Heart left ventricle (tissue), 16 donors: ENCODE data around the gene IFI27L2. TPM values are rescaled to one million over a fixed set of nuclear protein-coding genes. Genes with fewer than 3 reads are reported as not detected.

Experiments used
- ATAC-seq, 4 donors: fragments of 200-7000 bp; cut with Tn5 transposase; one replicate each; pipeline ENCODE4 v1.9.1; 2020 to 2022; ENCODE audit warnings: moderate library complexity in 4 of 4, mild to moderate bottlenecking in 3 of 4, moderate number of reproducible peaks in 1 of 4
- DNase-seq, 5 donors: peaks; one replicate each; pipeline ENCODE4 v3.0.0-alpha.2; 2020
- H3K27ac ChIP-seq, 12 donors: fragments of 200-600 bp; sonication (generic) in 4 of 12; one replicate each; pipeline versions ENCODE4 v1.5.0 to v1.8.0; 2016 to 2022; ENCODE audit warnings: mild to moderate bottlenecking in 2 of 12
- H3K27me3 ChIP-seq, 9 donors: fragments of 200-600 bp; sonication (generic) in 2 of 9; one replicate each; pipeline versions ENCODE4 v1.5.1 to v1.8.0; 2016 to 2022; ENCODE audit warnings: mild to moderate bottlenecking in 3 of 9
- H3K36me3 ChIP-seq, 9 donors: fragments of 200-600 bp; sonication (generic) in 2 of 9; one replicate each; pipeline versions ENCODE4 v1.5.0 to v1.8.0; 2018 to 2022; ENCODE audit warnings: mild to moderate bottlenecking in 2 of 9
- H3K4me1 ChIP-seq, 12 donors: fragments of 200-600 bp; sonication (generic) in 4 of 12; one replicate each; pipeline versions ENCODE4 v1.5.0 to v1.8.0; 2016 to 2022; ENCODE audit warnings: mild to moderate bottlenecking in 3 of 12
- H3K4me3 ChIP-seq, 12 donors: fragments of 200-600 bp; sonication (generic) in 4 of 12; one replicate each; pipeline versions ENCODE4 v1.5.0 to v1.8.0; 2017 to 2022; ENCODE audit warnings: mild to moderate bottlenecking in 9 of 12, moderate library complexity in 4 of 12
- H3K9me3 ChIP-seq, 12 donors: fragments of 200-600 bp; sonication (generic) in 4 of 12; one replicate each; pipeline versions ENCODE4 v1.5.0 to v1.8.0; 2016 to 2022; ENCODE audit warnings: mild to moderate bottlenecking in 1 of 12
- POLR2A ChIP-seq, 2 donors: fragments of 450-650 bp; IDR thresholded peaks; one replicate each; pipeline ENCODE4 v1.6.1; 2017; ENCODE audit warnings: antibody characterized with exemption in 2 of 2, mild to moderate bottlenecking in 2 of 2, moderate library complexity in 2 of 2
- WGBS, 4 donors: extraction: QIAGEN DNeasy Blood & Tissue Kit in 2 of 4; methylation state at CpG; one replicate each; pipeline versions ENCODE4 v1.1.5 to v1.1.7; 2013 to 2018; 5-methylcytosine and 5-hydroxymethylcytosine counted together
- intact Hi-C, 10 donors: fragments of 100-400 bp; cut with DNase I; formaldehyde crosslinking; loops; one replicate each; pipeline versions ENCODE4 v1.11.1 to v1.14.2; 2022
- polyA plus RNA-seq, 2 donors: library from polyadenylated mRNA; stranded (reverse); fragments of 200-250 nt; gene quantifications; one replicate each; pipeline ENCODE4 v1.2.3, GENCODE V29; 2013
- total RNA-seq, 9 donors: library from RNA; depleted of rRNA in 2 of 9; stranded (reverse); fragments of >200 nt in 2 of 9; fragmentation: NEBNext Ultra II Directional in 3 of 9; extraction: Animal tissue kit (Norgen Biotek cat#: 25700) in 3 of 9; gene quantifications; one replicate each; pipeline versions ENCODE4 v1.1.0 to v1.2.4, GENCODE V29; 2016 to 2023
- TF ChIP-seq, protein P1 (sequence below), 12 donors: fragments of 200-600 bp; sonication (generic) in 4 of 12; IDR thresholded peaks; one replicate each; pipeline versions ENCODE4 v1.5.0 to v1.8.0; 2018 to 2022; ENCODE audit warnings: antibody characterized with exemption in 12 of 12, mild to moderate bottlenecking in 5 of 12
- donor health status: ischemic (EF 13 %, LVEDD 7.1; RV severe dilation, severe dysfunction).
- donor health status: healthy with polysubstance abuse.
- donor health status: DM: no; HTN: yes; CAD: no.
- donor health status: DM: no; HTN: no; CAD: no.
- donor health status: ischemic (EF 25% LVEDD 6.9; RV normal size, moderate dysfunction).
- donor health status: ischemic (EF 25% LVEDD 5.7; RV mildly dilated, moderate dysfunction).
- donor health status: healthy.
- donor health status: DM: yes; HTN: yes; CAD: no.
- donor health status: ischemic (EF 35%, LVEDD 5.7; RV mildly dilated, moderate dysfunction).
- donor health status: nonischemic (EF 11% LVEDD 7.7; RV severe dilation, severe dysfunction).
- donor health status: DM: yes; HTN: yes; CAD: no.
- donor health status: PGD.
- donor health status: ischemic (EF 29% LVEDD 5.4; RV normal size, mild dysfunction).
- donor health status: nonischemic (EF 23%, LVEDD 6.1; RV moderate dilation, normal function).

Gene IFI27L2
- total and polyA plus RNA-seq, 11 donors: 44.8 to 102 (median 61.8) TPM

DNA sequence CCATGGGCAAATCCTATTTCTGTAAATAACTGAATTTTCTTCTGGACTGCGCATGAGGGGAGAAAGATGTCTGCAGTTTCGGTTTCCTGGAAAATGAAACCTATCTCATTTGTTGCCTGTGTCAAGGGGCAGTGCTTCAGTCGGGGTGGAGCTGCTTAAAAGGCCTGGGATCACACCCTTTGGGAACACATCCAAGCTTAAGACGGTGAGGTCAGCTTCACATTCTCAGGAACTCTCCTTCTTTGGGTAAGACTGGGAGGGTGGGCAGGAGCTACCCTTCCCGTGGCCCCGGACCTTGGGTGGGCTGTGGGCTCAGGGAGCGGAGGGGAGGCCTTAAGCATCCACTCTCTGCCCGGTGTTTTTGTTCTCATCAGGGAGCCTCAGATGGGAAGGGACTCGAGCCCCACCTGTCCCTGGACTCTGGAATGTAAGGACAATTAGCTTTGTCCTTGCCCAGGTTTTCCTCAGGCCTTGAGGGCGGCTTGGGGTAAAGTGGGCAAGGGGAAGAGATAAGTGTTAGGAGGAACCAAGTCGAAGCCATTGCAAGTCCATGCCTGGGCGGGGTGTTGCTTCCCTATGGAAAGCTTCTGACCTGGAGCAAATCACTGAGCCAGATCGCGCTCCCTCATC is 18.7 kb downstream of the IFI27L2 start, which contains the start of gene IFI27:
TSS of gene IFI27 (plus strand) at position 185 of the 630 bp plus-strand sequence.
- H3K4me1 ChIP-seq: peaks cover 0 to 51% (median 39%) of the 10 kb centered on the region in 12 donors
- WGBS, 4 donors: 42 to 57% (median 48%) methylated on average over 12 to 14 of the region's 14 CpGs
- H3K9me3 ChIP-seq: no peaks in the 10 kb centered on the region
- DNase-seq (peak in 4 of 5 donors; percentile 74 to 84 (median 80)), ATAC-seq (peak; percentile 25 to 84 (median 72))
- H3K27ac ChIP-seq: peak within 1 kb of the TSS; percentile 71 to 96 (median 92)
- intact Hi-C loops: loop anchor here in 2 of 10 donors (2.0 to 5.0 kb wide), 2 partner anchors 30 to 1422 kb away; partner anchors contain the start of genes DDX24 (in 1 of the 2) and IFI27L1 (in 1 of the 2)
- H3K27me3 ChIP-seq: no peaks in the 10 kb centered on the region
- peak within 1 kb of the TSS; percentile 38 to 81 (median 64) for H3K4me3 ChIP-seq
- H3K36me3 ChIP-seq: no peaks in the 10 kb centered on the region
- TF ChIP-seq, protein P1, sequence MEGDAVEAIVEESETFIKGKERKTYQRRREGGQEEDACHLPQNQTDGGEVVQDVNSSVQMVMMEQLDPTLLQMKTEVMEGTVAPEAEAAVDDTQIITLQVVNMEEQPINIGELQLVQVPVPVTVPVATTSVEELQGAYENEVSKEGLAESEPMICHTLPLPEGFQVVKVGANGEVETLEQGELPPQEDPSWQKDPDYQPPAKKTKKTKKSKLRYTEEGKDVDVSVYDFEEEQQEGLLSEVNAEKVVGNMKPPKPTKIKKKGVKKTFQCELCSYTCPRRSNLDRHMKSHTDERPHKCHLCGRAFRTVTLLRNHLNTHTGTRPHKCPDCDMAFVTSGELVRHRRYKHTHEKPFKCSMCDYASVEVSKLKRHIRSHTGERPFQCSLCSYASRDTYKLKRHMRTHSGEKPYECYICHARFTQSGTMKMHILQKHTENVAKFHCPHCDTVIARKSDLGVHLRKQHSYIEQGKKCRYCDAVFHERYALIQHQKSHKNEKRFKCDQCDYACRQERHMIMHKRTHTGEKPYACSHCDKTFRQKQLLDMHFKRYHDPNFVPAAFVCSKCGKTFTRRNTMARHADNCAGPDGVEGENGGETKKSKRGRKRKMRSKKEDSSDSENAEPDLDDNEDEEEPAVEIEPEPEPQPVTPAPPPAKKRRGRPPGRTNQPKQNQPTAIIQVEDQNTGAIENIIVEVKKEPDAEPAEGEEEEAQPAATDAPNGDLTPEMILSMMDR (IDR thresholded peaks at IDR 0.05): no peak
- peak in 1 of 2 donors; percentile 80 for TF ChIP-seq POLR2A (IDR thresholded peaks at IDR 0.05)

- Histone ChIP-seq H3K4me1 (peaks cover 0 to 44% (median 33%) of the 10 kb centered on the region in 12 donors), H3K9me3 (no peaks in the 10 kb centered on the region), H3K4me3 (peak overlapping the region in 4 of 12 donors; percentile 61 to 81 (median 65)), H3K36me3 (no peaks in the 10 kb centered on the region), H3K27me3 (no peaks in the 10 kb centered on the region), H3K27ac (peak overlapping the region; percentile 58 to 96 (median 90))
- ATAC-seq (no peak), DNase-seq (peak in 1 of 5 donors; percentile 14)
- TF ChIP-seq POLR2A (IDR thresholded peaks at IDR 0.05): no peak
- TF ChIP-seq, protein P1 (IDR thresholded peaks at IDR 0.05): no peak
- intact Hi-C loops: loop anchor here in 2 of 10 donors (2.0 to 5.0 kb wide), 2 partner anchors 29 to 1422 kb away; partner anchors contain the start of genes DDX24 (in 1 of the 2) and IFI27L1 (in 1 of the 2)
- 87 to 98% (median 96%) methylated on average over 2 of the region's 2 CpGs for WGBS, 4 donors
Measured at GRCh38 chr14:94109915-94110250, 19.5 kb downstream of the IFI27L2 start.

- intact Hi-C loops: no loop called here
- DNase-seq (no peak), ATAC-seq (no peak)
- WGBS, 4 donors: 68 to 76% (median 75%) methylated on average over 10 of the region's 10 CpGs
- TF ChIP-seq, protein P1 (IDR thresholded peaks at IDR 0.05): no peak
- no peak for TF ChIP-seq POLR2A (IDR thresholded peaks at IDR 0.05)
- Histone ChIP-seq H3K36me3 (no peaks in the 10 kb centered on the region), H3K4me3 (no peak overlapping the region), H3K27me3 (no peaks in the 10 kb centered on the region), H3K4me1 (peaks cover 0 to 7% (median 4%) of the 10 kb centered on the region in 12 donors), H3K9me3 (no peaks in the 10 kb centered on the region), H3K27ac (no peak overlapping the region)
Measured at GRCh38 chr14:94104731-94105130, 24.7 kb downstream of the IFI27L2 start.

DNA sequence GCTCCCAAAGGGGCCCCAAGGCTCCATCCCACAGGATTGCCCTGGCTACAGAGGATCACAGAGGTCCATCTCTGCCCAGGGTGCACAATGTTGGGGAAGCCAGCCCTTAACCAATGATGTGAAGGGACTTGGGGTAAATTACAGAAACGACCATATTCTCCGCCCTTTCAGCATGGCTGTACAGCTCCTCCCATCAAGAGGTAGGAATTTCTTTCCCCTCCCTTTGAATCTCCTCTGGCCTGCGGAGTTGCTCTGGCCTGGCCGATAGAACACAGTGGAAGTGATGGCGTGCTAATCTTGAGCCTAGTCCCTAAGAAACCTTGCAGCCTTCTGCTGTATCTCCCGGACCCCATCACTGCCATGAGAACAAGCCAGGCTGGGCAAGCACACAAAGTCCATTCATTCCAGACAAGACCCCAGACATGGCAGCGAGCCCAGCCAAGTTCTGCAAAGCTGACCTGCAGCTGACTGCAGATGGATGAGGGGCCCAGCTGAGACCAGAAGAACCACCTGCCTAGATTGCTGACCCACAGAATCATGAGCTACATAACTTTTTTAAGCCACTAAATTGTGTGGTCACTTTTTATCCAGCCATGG is 25.8 kb downstream of the IFI27L2 start:
- ATAC-seq (no peak), DNase-seq (no peak)
- H3K27ac ChIP-seq: no peak overlapping the region
- H3K36me3 ChIP-seq: no peaks in the 10 kb centered on the region
- no peak overlapping the region for H3K4me3 ChIP-seq
- H3K9me3 ChIP-seq: no peaks in the 10 kb centered on the region
- no peaks in the 10 kb centered on the region for H3K27me3 ChIP-seq
- intact Hi-C loops: no loop called here
- H3K4me1 ChIP-seq: no peaks in the 10 kb centered on the region
- WGBS, 4 donors: 62 to 77% (median 67%) methylated on average over 7 of the region's 7 CpGs
- no peak for TF ChIP-seq POLR2A (IDR thresholded peaks at IDR 0.05)
- TF ChIP-seq, protein P1 (IDR thresholded peaks at IDR 0.05): no peak
